Measurements from ENCODE around the gene CDH13.

GRCh38 chr16:83755391-83755790 is 1128.6 kb downstream of the CDH13 start:
- TF ChIP-seq GATA2 (IDR thresholded peaks at IDR 0.05; ENCODE audit: low read depth, low read length), result no peak
- no peak for TF ChIP-seq GATA3 (IDR thresholded peaks at IDR 0.05; ENCODE audit: low read depth, low read length)

Measured in SH-SY5Y (cell line).